Lower leg skin (tissue), 3 donors: Measurements from ENCODE around the gene ACBD5.

Experiments
- POLR2A ChIP-seq, 2 donors: fragments of 450-650 bp; IDR thresholded peaks; one replicate each; pipeline ENCODE4 v1.6.1; 2016 to 2017; ENCODE audit warnings: antibody characterized with exemption in 2 of 2, mild to moderate bottlenecking in 1 of 2, moderate library complexity in 1 of 2
- TF ChIP-seq, protein P1 (sequence below), 3 donors: fragments of 450-650 bp; IDR thresholded peaks; one replicate each; pipeline ENCODE4 v1.5.1; 2016; ENCODE audit warnings: antibody characterized with exemption in 3 of 3, mild to moderate bottlenecking in 3 of 3, moderate library complexity in 2 of 3

DNA sequence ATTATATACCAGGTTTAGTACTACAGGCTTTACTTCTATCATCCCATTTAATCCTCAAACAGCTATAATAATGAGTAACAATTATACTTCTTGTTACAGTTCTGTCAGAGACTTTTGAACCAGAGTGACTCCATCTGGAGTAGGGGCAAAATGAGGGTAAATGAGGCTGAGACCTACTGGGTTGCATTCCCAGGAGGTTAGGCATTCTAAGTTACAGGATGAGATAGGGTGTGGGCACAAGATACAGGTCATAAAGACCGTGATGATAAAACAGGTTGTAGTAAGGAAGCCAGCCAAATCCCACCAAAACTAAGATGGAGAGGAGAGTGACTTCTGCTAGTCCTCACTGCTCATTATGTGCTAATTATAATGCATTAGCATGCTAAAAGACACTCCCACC lies 90.3 kb downstream of the ACBD5 start:
- TF ChIP-seq, protein P1, sequence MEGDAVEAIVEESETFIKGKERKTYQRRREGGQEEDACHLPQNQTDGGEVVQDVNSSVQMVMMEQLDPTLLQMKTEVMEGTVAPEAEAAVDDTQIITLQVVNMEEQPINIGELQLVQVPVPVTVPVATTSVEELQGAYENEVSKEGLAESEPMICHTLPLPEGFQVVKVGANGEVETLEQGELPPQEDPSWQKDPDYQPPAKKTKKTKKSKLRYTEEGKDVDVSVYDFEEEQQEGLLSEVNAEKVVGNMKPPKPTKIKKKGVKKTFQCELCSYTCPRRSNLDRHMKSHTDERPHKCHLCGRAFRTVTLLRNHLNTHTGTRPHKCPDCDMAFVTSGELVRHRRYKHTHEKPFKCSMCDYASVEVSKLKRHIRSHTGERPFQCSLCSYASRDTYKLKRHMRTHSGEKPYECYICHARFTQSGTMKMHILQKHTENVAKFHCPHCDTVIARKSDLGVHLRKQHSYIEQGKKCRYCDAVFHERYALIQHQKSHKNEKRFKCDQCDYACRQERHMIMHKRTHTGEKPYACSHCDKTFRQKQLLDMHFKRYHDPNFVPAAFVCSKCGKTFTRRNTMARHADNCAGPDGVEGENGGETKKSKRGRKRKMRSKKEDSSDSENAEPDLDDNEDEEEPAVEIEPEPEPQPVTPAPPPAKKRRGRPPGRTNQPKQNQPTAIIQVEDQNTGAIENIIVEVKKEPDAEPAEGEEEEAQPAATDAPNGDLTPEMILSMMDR (IDR thresholded peaks at IDR 0.05) = no peak
- no peak for TF ChIP-seq POLR2A (IDR thresholded peaks at IDR 0.05)
